ENCODE measurements around the gene PFN3.
"Not testable (repeated sequence)": the region's sequence is repeated elsewhere in the genome, so short reads cannot be mapped to it uniquely, and the experiment has no call there.

Gene PFN3

GRCh38 chr5:177425196-177425800, 24.8 kb upstream of the PFN3 start:
- DNase-seq, result no peak

GRCh38 chr5:177423671-177424070, 23.2 kb upstream of the PFN3 start:
- DNase-seq, result no peak

GRCh38 chr5:177421062-177421798, 20.8 kb upstream of the PFN3 start:
- no peak for DNase-seq

- not testable (repeated sequence) for DNase-seq
Observed at GRCh38 chr5:177420472-177420871, 20.0 kb upstream of the PFN3 start.

GRCh38 chr5:177419046-177419445, 18.6 kb upstream of the PFN3 start:
- DNase-seq, result no peak

- DNase-seq, result not testable (repeated sequence)
Observed at GRCh38 chr5:177417081-177417480, 16.6 kb upstream of the PFN3 start.

- DNase-seq, result no peak
Observed at GRCh38 chr5:177414481-177414880, 14.0 kb upstream of the PFN3 start.

- DNase-seq, result peak in 1 of 2 donors; percentile 72
Observed at GRCh38 chr5:177412603-177413233, 12.3 kb upstream of the PFN3 start.

- no peak for DNase-seq
Observed at GRCh38 chr5:177410575-177410974, 10.1 kb upstream of the PFN3 start.

GRCh38 chr5:177409043-177409801, 8.8 kb upstream of the PFN3 start, which contains the start of gene F12:
F12 (minus strand) TSS chr5:177409564; CDS start chr5:177409527, 37 bp downstream.
- no peak for DNase-seq

GRCh38 chr5:177405805-177406204, 5.3 kb upstream of the PFN3 start:
- DNase-seq, result peak; percentile 27 to 73

- no peak for DNase-seq
Observed at GRCh38 chr5:177405312-177405711, 4.9 kb upstream of the PFN3 start.

- no peak for DNase-seq
Observed at GRCh38 chr5:177404641-177405179, 4.2 kb upstream of the PFN3 start.

- peak; percentile 90 to 91 for DNase-seq
Observed at GRCh38 chr5:177403792-177404640, 3.6 kb upstream of the PFN3 start.

GRCh38 chr5:177403102-177403791, 2.8 kb upstream of the PFN3 start:
- peak; percentile 63 to 65 for DNase-seq

- DNase-seq, result peak; percentile 68 to 74
Observed at GRCh38 chr5:177402271-177403043, 2.0 kb upstream of the PFN3 start.

- no peak for DNase-seq
Observed at GRCh38 chr5:177397875-177398390, 2.5 kb downstream of the PFN3 start.

- no peak for DNase-seq
Observed at GRCh38 chr5:177396807-177397206, 3.7 kb downstream of the PFN3 start.

GRCh38 chr5:177396078-177396477, 4.4 kb downstream of the PFN3 start:
- no peak for DNase-seq

GRCh38 chr5:177393990-177394389, 6.5 kb downstream of the PFN3 start:
- DNase-seq, result no peak

Measured in CD4-positive, alpha-beta T cell treated with Interleukin-1 beta for 1 hour (primary cell).